ENCODE results near the gene INTS4. TPM values are rescaled to one million over a fixed set of nuclear protein-coding genes. Genes with fewer than 3 reads are reported as not detected.

Gene INTS4
- total and polyA plus RNA-seq, 12 donors: 17.8 to 69.6 (median 37.2) TPM

GRCh38 chr11:78040691-78041379 is 46.4 kb upstream of the INTS4 start:
- H3K27ac ChIP-seq: peak overlapping the region; percentile 77 to 92 (median 85)
- no peak for DNase-seq
- no peak overlapping the region for H3K4me3 ChIP-seq
- TF ChIP-seq POLR2A (IDR thresholded peaks at IDR 0.05): no peak
- no peak for TF ChIP-seq CTCF (IDR thresholded peaks at IDR 0.05)
- WGBS, 4 donors: 74 to 89% (median 84%) methylated on average over 7 to 15 of the region's 15 CpGs
- no peaks in the 10 kb centered on the region for H3K36me3 ChIP-seq (replicated peaks in 1 of 2)
- H3K27me3 ChIP-seq: no peaks in the 10 kb centered on the region
- intact Hi-C loops (cut with DNase I): loop anchor here in 1 of 2 donors (5.0 kb wide), 1 partner anchor 39 kb away; no protein-coding TSS in a partner anchor
- no peaks in the 10 kb centered on the region for H3K9me3 ChIP-seq (replicated peaks in 1 of 3)
- H3K4me1 ChIP-seq (replicated peaks in 1 of 2): peaks cover 24 to 31% of the 10 kb centered on the region in 2 donors

- Histone ChIP-seq H3K4me1 (replicated peaks in 1 of 2) (peaks cover 16 to 24% of the 10 kb centered on the region in 2 donors), H3K27me3 (no peaks in the 10 kb centered on the region), H3K36me3 (replicated peaks in 1 of 2) (no peaks in the 10 kb centered on the region), H3K4me3 (peak overlapping the region in 1 of 4 donors; percentile 18), H3K27ac (peak overlapping the region; percentile 77 to 92 (median 85)), H3K9me3 (replicated peaks in 1 of 3) (no peaks in the 10 kb centered on the region)
- peak in 1 of 2 donors; percentile 40 for TF ChIP-seq POLR2A (IDR thresholded peaks at IDR 0.05)
- TF ChIP-seq CTCF (IDR thresholded peaks at IDR 0.05): no peak
- 9 to 14% (median 12%) methylated on average over 7 of the region's 7 CpGs for WGBS, 4 donors
- DNase-seq: peak; percentile 78 to 92 (median 91)
- intact Hi-C loops (cut with DNase I): loop anchor here in 1 of 2 donors (5.0 kb wide), 1 partner anchor 38 kb away; no protein-coding TSS in a partner anchor
These were observed 45.6 kb upstream of the INTS4 start for GRCh38 chr11:78039919-78040671.

GRCh38 chr11:78039391-78039918 is 45.0 kb upstream of the INTS4 start:
- WGBS, 4 donors: 51 to 63% (median 56%) methylated on average over 4 of the region's 4 CpGs
- Histone ChIP-seq H3K36me3 (replicated peaks in 1 of 2) (no peaks in the 10 kb centered on the region), H3K9me3 (replicated peaks in 1 of 3) (no peaks in the 10 kb centered on the region), H3K27me3 (no peaks in the 10 kb centered on the region), H3K4me3 (peak overlapping the region in 1 of 4 donors; percentile 18), H3K4me1 (replicated peaks in 1 of 2) (peaks cover 16 to 21% of the 10 kb centered on the region in 2 donors), H3K27ac (peak overlapping the region; percentile 77 to 92 (median 85))
- DNase-seq: no peak
- intact Hi-C loops (cut with DNase I): no loop called here
- TF ChIP-seq POLR2A (IDR thresholded peaks at IDR 0.05) (no peak), CTCF (IDR thresholded peaks at IDR 0.05) (no peak)

GRCh38 chr11:78038697-78039313 is 44.3 kb upstream of the INTS4 start:
- Histone ChIP-seq H3K9me3 (replicated peaks in 1 of 3) (no peaks in the 10 kb centered on the region), H3K27me3 (no peaks in the 10 kb centered on the region), H3K36me3 (replicated peaks in 1 of 2) (no peaks in the 10 kb centered on the region), H3K4me3 (no peak overlapping the region), H3K4me1 (replicated peaks in 1 of 2) (peaks cover 16 to 21% of the 10 kb centered on the region in 2 donors), H3K27ac (peak overlapping the region in 2 of 5 donors; percentile 79 to 92)
- intact Hi-C loops (cut with DNase I): no loop called here
- TF ChIP-seq POLR2A (IDR thresholded peaks at IDR 0.05) (no peak), CTCF (IDR thresholded peaks at IDR 0.05) (no peak)
- WGBS, 4 donors: 81 to 89% (median 88%) methylated on average over 8 of the region's 8 CpGs
- DNase-seq: peak in 3 of 7 donors; percentile 33 to 60 (median 36)

Measured in adrenal gland (tissue), 12 donors.